ENCODE results near the gene IGSF22. TPM values are rescaled to one million over a fixed set of nuclear protein-coding genes. Genes with fewer than 3 reads are reported as not detected.
A peak's percentile ranks its signal among the peaks of the same experiment; 100 is the strongest.

Gene IGSF22
- total RNA-seq, 1 donor from 2014 or later, result not detected

GRCh38 chr11:18739685-18740084, 13.7 kb upstream of the IGSF22 start:
- TF ChIP-seq CTCF (IDR thresholded peaks at IDR 0.05), result no peak
- intact Hi-C loops (cut with DNase I), result no loop called here

GRCh38 chr11:18737642-18738041, 11.7 kb upstream of the IGSF22 start:
- DNase-seq (ENCODE audit: low spot score in 2 of 2), result no peak
- H3K4me3 ChIP-seq, result no peak overlapping the region
- no peaks in the 10 kb centered on the region for H3K36me3 ChIP-seq
- intact Hi-C loops (cut with DNase I), result no loop called here
- no peaks in the 10 kb centered on the region for H3K9me3 ChIP-seq
- no peak for TF ChIP-seq CTCF (IDR thresholded peaks at IDR 0.05)
- no peaks in the 10 kb centered on the region for H3K4me1 ChIP-seq
- H3K27ac ChIP-seq, result no peak overlapping the region
- no peaks in the 10 kb centered on the region for H3K27me3 ChIP-seq

More at GRCh38 chr11:18739685-18740084, 13.7 kb upstream of the IGSF22 start:
- no peaks in the 10 kb centered on the region for H3K9me3 ChIP-seq
- no peak overlapping the region for H3K4me3 ChIP-seq
- H3K36me3 ChIP-seq, result no peaks in the 10 kb centered on the region
- H3K27me3 ChIP-seq, result no peaks in the 10 kb centered on the region
- no peak overlapping the region for H3K27ac ChIP-seq
- no peaks in the 10 kb centered on the region for H3K4me1 ChIP-seq
- no peak for DNase-seq (ENCODE audit: low spot score in 2 of 2)

- no peak for TF ChIP-seq CTCF (IDR thresholded peaks at IDR 0.05)
- H3K4me3 ChIP-seq, result no peak overlapping the region
- intact Hi-C loops (cut with DNase I), result no loop called here
- no peak for DNase-seq (ENCODE audit: low spot score in 2 of 2)
- no peak overlapping the region for H3K27ac ChIP-seq
- H3K4me1 ChIP-seq, result no peaks in the 10 kb centered on the region
- H3K9me3 ChIP-seq, result no peaks in the 10 kb centered on the region
- H3K36me3 ChIP-seq, result no peaks in the 10 kb centered on the region
- no peaks in the 10 kb centered on the region for H3K27me3 ChIP-seq
These were observed 10.7 kb upstream of the IGSF22 start for GRCh38 chr11:18736590-18737148.

GRCh38 chr11:18733202-18733601, 7.2 kb upstream of the IGSF22 start:
- Histone ChIP-seq H3K27ac (no peak overlapping the region), H3K4me3 (no peak overlapping the region), H3K9me3 (no peaks in the 10 kb centered on the region), H3K4me1 (no peaks in the 10 kb centered on the region), H3K36me3 (no peaks in the 10 kb centered on the region), H3K27me3 (no peaks in the 10 kb centered on the region)
- TF ChIP-seq CTCF (IDR thresholded peaks at IDR 0.05), result no peak
- no peak for DNase-seq (ENCODE audit: low spot score in 2 of 2)
- intact Hi-C loops (cut with DNase I), result loop anchor here (2.0 kb wide), 1 partner anchor 618 kb away; no protein-coding TSS in a partner anchor

GRCh38 chr11:18731949-18732821, 6.2 kb upstream of the IGSF22 start:
- Histone ChIP-seq H3K9me3 (no peaks in the 10 kb centered on the region), H3K27me3 (no peaks in the 10 kb centered on the region), H3K36me3 (no peaks in the 10 kb centered on the region), H3K4me3 (no peak overlapping the region), H3K4me1 (no peaks in the 10 kb centered on the region), H3K27ac (no peak overlapping the region)
- TF ChIP-seq CTCF (IDR thresholded peaks at IDR 0.05), result peak; percentile 79 to 98 (median 98)
- intact Hi-C loops (cut with DNase I), result loop anchor here (2.0 kb wide), 1 partner anchor 617 kb away; no protein-coding TSS in a partner anchor
- peak in 1 of 2 donors; percentile 77 for DNase-seq (ENCODE audit: low spot score in 2 of 2)

All from ascending aorta (tissue), 2 donors.